ENCODE data around the gene PCDHA6.
"Not testable (repeated sequence)": the region's sequence is repeated elsewhere in the genome, so short reads cannot be mapped to it uniquely, and the experiment has no call there.

- not testable (repeated sequence) for TF ChIP-seq CTCF (IDR thresholded peaks at IDR 0.05; ENCODE audit: low read depth, low read length); EZH2phosphoT487 (IDR thresholded peaks at IDR 0.05; ENCODE audit: low read depth)
Observed at GRCh38 chr5:140848139-140849102, 20.7 kb downstream of the PCDHA6 start, which contains the start of gene PCDHA9.
